NCI-H446 (cell line): ENCODE measurements around the gene COBL.
A peak's percentile ranks its signal among the peaks of the same experiment; 100 is the strongest.

Source experiments
- DNase-seq, 2 experiments: peaks; one replicate each; lab custom pipeline; 2025; lab: John Stamatoyannopoulos, UW

Gene COBL

GRCh38 chr7:51021906-51022570 lies 294.6 kb downstream of the COBL start:
- no peak for DNase-seq

- no peak for DNase-seq
Observed at GRCh38 chr7:51020944-51021343, 295.7 kb downstream of the COBL start.

- no peak for DNase-seq
Observed at GRCh38 chr7:51019891-51020870, 296.4 kb downstream of the COBL start.

- no peak for DNase-seq
Observed at GRCh38 chr7:51019191-51019844, 297.3 kb downstream of the COBL start.

GRCh38 chr7:51017576-51018535 lies 298.8 kb downstream of the COBL start:
- DNase-seq, result no peak

GRCh38 chr7:51016546-51016945 lies 300.1 kb downstream of the COBL start:
- DNase-seq, result no peak

GRCh38 chr7:51015581-51015980 lies 301.0 kb downstream of the COBL start:
- DNase-seq, result no peak

- DNase-seq, result no peak
Observed at GRCh38 chr7:51014811-51015210, 301.8 kb downstream of the COBL start.

- DNase-seq, result no peak
Observed at GRCh38 chr7:51013861-51014511, 302.6 kb downstream of the COBL start.

- no peak for DNase-seq
Observed at GRCh38 chr7:51013218-51013786, 303.3 kb downstream of the COBL start.

GRCh38 chr7:51012569-51013217 lies 303.9 kb downstream of the COBL start:
- DNase-seq, result no peak

GRCh38 chr7:51011710-51012350 lies 304.8 kb downstream of the COBL start:
- peak in 1 of 2 experiments; percentile 43 for DNase-seq

GRCh38 chr7:51010534-51010933 lies 306.1 kb downstream of the COBL start:
- no peak for DNase-seq

GRCh38 chr7:51009716-51010496 lies 306.7 kb downstream of the COBL start:
- DNase-seq, result no peak

- DNase-seq, result no peak
Observed at GRCh38 chr7:51007551-51008505, 308.8 kb downstream of the COBL start.

GRCh38 chr7:51006483-51007235 lies 309.9 kb downstream of the COBL start:
- DNase-seq, result no peak

- DNase-seq, result no peak
Observed at GRCh38 chr7:51005074-51005473, 311.5 kb downstream of the COBL start.
